H1 (cell line): ENCODE measurements around the gene ACACA. TPM values are rescaled to one million over a fixed set of nuclear protein-coding genes. Genes with fewer than 3 reads are reported as not detected.

Source experiments
- CTCF ChIA-PET: fragments of 300-600 bp; sonication (Branson Sonifier 250); formaldehyde crosslinking; loops from one replicate; lab custom pipeline; 2021; ENCODE audit not compliant: partially characterized antibody; lab: Charles Lee
- POLR2A ChIA-PET: fragments of 300-600 bp; sonication (Branson Sonifier 250); formaldehyde crosslinking; loops from one replicate; lab custom pipeline; 2021; ENCODE audit warnings: inconsistent platforms; ENCODE audit not compliant: partially characterized antibody; lab: Charles Lee
- DNase-seq, 2 experiments: peaks; one replicate each; pipeline versions ENCODE4 v3.0.0 to v3.0.0-alpha.2; 2010 to 2022; ENCODE audit warnings: low spot score in 2 of 2, low read depth in 1 of 2, mixed read lengths in 1 of 2
- FAIRE-seq: peaks from 2 replicates; lab custom pipeline; 2011; peaks lifted over from hg19 to GRCh38; lab: Jason Lieb, UNC
- H2AFZ ChIP-seq: 2 replicates; pipeline ENCODE4 v1.8.1; 2012; ENCODE audit warnings: low read length, inconsistent platforms
- H2AK5ac ChIP-seq: 2 replicates; pipeline ENCODE4 v1.6.1; 2013; ENCODE audit warnings: low read depth, low read length
- H2BK120ac ChIP-seq: replicated peaks from 2 replicates; pipeline ENCODE3; 2013; ENCODE audit warnings: low read depth, low read length, inconsistent platforms
- H2BK12ac ChIP-seq: 2 replicates; pipeline ENCODE4 v1.6.1; 2013; ENCODE audit warnings: low read depth, low read length
- H2BK15ac ChIP-seq: 2 replicates; pipeline ENCODE4 v1.6.1; 2013; ENCODE audit warnings: low read length
- H2BK20ac ChIP-seq: 2 replicates; pipeline ENCODE4 v1.6.1; 2013; ENCODE audit warnings: low read length
- H2BK5ac ChIP-seq: 2 replicates; pipeline ENCODE4 v1.6.1; 2013; ENCODE audit warnings: low read depth, low read length
- H3K14ac ChIP-seq: 2 replicates; pipeline ENCODE4 v1.6.1; 2013; ENCODE audit warnings: inconsistent platforms; ENCODE audit not compliant: insufficient read length
- H3K18ac ChIP-seq: 2 replicates; pipeline ENCODE4 v1.6.1; 2013; ENCODE audit warnings: low read length; ENCODE audit errors: extremely low read depth
- H3K23ac ChIP-seq: 2 replicates; pipeline ENCODE4 v1.6.1; 2013; ENCODE audit warnings: inconsistent platforms; ENCODE audit not compliant: insufficient read length
- H3K23me2 ChIP-seq: 2 replicates; pipeline ENCODE4 v1.6.1; 2013; ENCODE audit warnings: low read depth, low read length
- H3K27ac ChIP-seq: 2 replicates; pipeline ENCODE4 v1.6.1; 2011; ENCODE audit warnings: low read depth, low read length, inconsistent platforms
- H3K27me3 ChIP-seq, 4 experiments: replicated peaks in 1 of 4; 1 replicate in 1 of 4; 2 replicates in 3 of 4; pipeline versions ENCODE4 v1.6.1 to v1.8.1; 2011 to 2013; ENCODE audit warnings: low read length in 3 of 4, mild to moderate bottlenecking in 3 of 4, inconsistent platforms in 2 of 4, mixed read lengths in 2 of 4, moderate library complexity in 1 of 4; ENCODE audit not compliant: control insufficient read depth in 3 of 4, insufficient read depth in 3 of 4; ENCODE audit errors: extremely low read depth in 1 of 4
- H3K36me3 ChIP-seq, 4 experiments: 2 replicates each; pipeline versions ENCODE4 v1.6.1 to v1.8.1; 2011 to 2013; ENCODE audit warnings: mild to moderate bottlenecking in 4 of 4, low read length in 3 of 4, moderate library complexity in 2 of 4, control low read depth in 1 of 4, inconsistent platforms in 1 of 4; ENCODE audit not compliant: insufficient read depth in 4 of 4, control insufficient read depth in 2 of 4
- H3K4ac ChIP-seq: replicated peaks from 2 replicates; pipeline ENCODE3; 2013; ENCODE audit warnings: low read length, low read depth, mixed read lengths, inconsistent platforms; ENCODE audit not compliant: insufficient read length
- H3K4me1 ChIP-seq, 4 experiments: replicated peaks in 1 of 4; 1 replicate in 1 of 4; 2 replicates in 3 of 4; pipeline versions ENCODE4 v1.6.1 to v1.8.1; 2011 to 2013; ENCODE audit warnings: low read length in 3 of 4, inconsistent platforms in 2 of 4, mixed read lengths in 1 of 4; ENCODE audit not compliant: insufficient read depth in 4 of 4, control insufficient read depth in 3 of 4
- H3K4me2 ChIP-seq, 2 experiments: 2 replicates each; pipeline versions ENCODE4 v1.6.1 to v1.8.1; 2011 to 2013; ENCODE audit warnings: low read depth in 2 of 2, low read length in 2 of 2, control low read depth in 1 of 2, inconsistent platforms in 1 of 2, mild to moderate bottlenecking in 1 of 2; ENCODE audit not compliant: insufficient read depth in 1 of 2
- H3K4me3 ChIP-seq, 4 experiments: fragments of 200-600, 300-600 bp in 1 of 4; sonication (generic), shearing (Covaris generic), sonication (Bioruptor Twin) in 1 of 4; 2 replicates each; pipeline versions ENCODE4 v1.5.1 to v1.8.1; 2011 to 2016; ENCODE audit warnings: low read length in 4 of 4, low read depth in 3 of 4, control low read depth in 2 of 4, inconsistent platforms in 2 of 4, mild to moderate bottlenecking in 2 of 4, mixed read lengths in 1 of 4, moderate library complexity in 1 of 4; ENCODE audit not compliant: insufficient read depth in 2 of 4; ENCODE audit errors: extremely low read depth in 1 of 4
- H3K56ac ChIP-seq: replicated peaks from 2 replicates; pipeline ENCODE3; 2013; ENCODE audit warnings: low read depth, mild to moderate bottlenecking, mixed read lengths, low read length, inconsistent platforms; ENCODE audit not compliant: insufficient read length
- H3K79me1 ChIP-seq: 2 replicates; pipeline ENCODE4 v1.6.1; 2013; ENCODE audit warnings: low read depth, low read length, control low read depth
- H3K79me2 ChIP-seq, 2 experiments: 2 replicates each; pipeline versions ENCODE4 v1.6.1 to v1.8.1; 2012 to 2013; ENCODE audit warnings: low read length in 2 of 2, mild to moderate bottlenecking in 2 of 2, inconsistent platforms in 1 of 2; ENCODE audit not compliant: insufficient read depth in 2 of 2, control insufficient read depth in 1 of 2
- H3K9ac ChIP-seq, 4 experiments: replicated peaks in 1 of 4; 1 replicate in 1 of 4; 2 replicates in 3 of 4; pipeline versions ENCODE4 v1.6.1 to v1.8.1; 2011 to 2013; ENCODE audit warnings: low read depth in 3 of 4, low read length in 3 of 4, control low read depth in 2 of 4, mild to moderate bottlenecking in 2 of 4, moderate library complexity in 2 of 4, inconsistent platforms in 1 of 4; ENCODE audit errors: extremely low read depth in 1 of 4
- H3K9me3 ChIP-seq, 2 experiments: 2 replicates each; pipeline versions ENCODE4 v1.6.1 to v1.8.1; 2012 to 2013; ENCODE audit warnings: mild to moderate bottlenecking in 2 of 2, moderate library complexity in 2 of 2, control low read depth in 1 of 2, inconsistent platforms in 1 of 2, low read depth in 1 of 2, low read length in 1 of 2, mixed read lengths in 1 of 2; ENCODE audit not compliant: insufficient read depth in 2 of 2
- H4K20me1 ChIP-seq, 2 experiments: replicated peaks in 1 of 2; 2 replicates each; pipeline versions ENCODE3 to v1.8.1; 2011 to 2013; ENCODE audit warnings: inconsistent platforms in 2 of 2, low read length in 2 of 2, mild to moderate bottlenecking in 1 of 2; ENCODE audit not compliant: insufficient read depth in 2 of 2, control insufficient read depth in 1 of 2
- H4K5ac ChIP-seq: 2 replicates; pipeline ENCODE4 v1.6.1; 2013; ENCODE audit warnings: low read length, low read depth, mixed read lengths, inconsistent platforms; ENCODE audit not compliant: insufficient read length
- H4K8ac ChIP-seq: 2 replicates; pipeline ENCODE4 v1.8.0; 2013; ENCODE audit warnings: mild to moderate bottlenecking, moderate library complexity, low read length, inconsistent platforms; ENCODE audit not compliant: insufficient read depth; ENCODE audit errors: extremely low read depth
- H4K91ac ChIP-seq: replicated peaks from 2 replicates; pipeline ENCODE3; 2013; ENCODE audit warnings: low read length, mixed read lengths, inconsistent platforms; ENCODE audit not compliant: insufficient read length
- BCL11A ChIP-seq, 2 experiments: IDR thresholded peaks; one replicate each; pipeline ENCODE4 v1.6.1; 2011; ENCODE audit warnings: low read depth in 2 of 2, low read length in 2 of 2, mild to moderate bottlenecking in 2 of 2
- CHD2 ChIP-seq: IDR thresholded peaks from 2 replicates; pipeline ENCODE4 v1.6.1; 2012; ENCODE audit warnings: low read length, improper control_type of control experiment
- GABPA ChIP-seq: IDR thresholded peaks from 2 replicates; pipeline ENCODE4 v1.6.1; 2011; ENCODE audit warnings: mild to moderate bottlenecking, low read length, moderate library complexity, borderline replicate concordance; ENCODE audit not compliant: insufficient read depth
- SIN3A ChIP-seq, 2 experiments: IDR thresholded peaks in 1 of 2; conservative IDR thresholded peaks in 1 of 2; 2 replicates each; pipeline ENCODE4 v1.6.1; 2011 to 2012; ENCODE audit warnings: low read length in 2 of 2, improper control_type of control experiment in 1 of 2, low read depth in 1 of 2, mild to moderate bottlenecking in 1 of 2
- SP4 ChIP-seq: IDR thresholded peaks from 2 replicates; pipeline ENCODE4 v1.6.1; 2012; ENCODE audit warnings: low read length, inconsistent platforms
- WGBS, 2 experiments: shearing (Covaris generic) in 1 of 2; methylation state at CpG; one replicate each; pipeline versions ENCODE4 v1.1.6 to v1.1.7; 2013 to 2015; ENCODE audit warnings: low lambda C conversion rate in 2 of 2, mixed read lengths in 2 of 2, inconsistent platforms in 1 of 2, low coverage in 1 of 2, missing lambda C conversion rate in 1 of 2; ENCODE audit not compliant: insufficient replicate concordance in 2 of 2, insufficient coverage in 1 of 2, insufficient read length in 1 of 2; ENCODE audit errors: extremely low coverage in 1 of 2, missing lambda C conversion rate in 1 of 2; 5-methylcytosine and 5-hydroxymethylcytosine counted together
- polyA plus RNA-seq, 7 experiments: library from polyadenylated mRNA; depleted of rRNA in 3 of 7; stranded (reverse) in 5 of 7; unstranded in 2 of 7; fragments of >200 nt in 5 of 7; fragments of 200-250 nt in 2 of 7; gene quantifications; 1 replicate in 5 of 7; 2 replicates in 1 of 7; 4 replicates in 1 of 7; pipeline versions ENCODE4 v1.2.1 to v1.2.3, GENCODE V29; 2011 to 2013; ENCODE audit warnings: missing spikeins in 2 of 7, mixed read lengths in 2 of 7
- total RNA-seq: library from RNA; stranded (reverse); fragmentation: NEBNext Ultra II Directional; extraction: Animal tissue kit (Norgen Biotek cat#: 25700); gene quantifications from 2 replicates; pipeline ENCODE4 v1.2.1, GENCODE V29; 2021
- TF ChIP-seq, protein P1 (sequence below): IDR thresholded peaks from 2 replicates; pipeline ENCODE4 v1.6.1; 2011; ENCODE audit warnings: low read depth, mild to moderate bottlenecking, low read length; ENCODE audit not compliant: insufficient read depth

ACACA gene
- total and polyA plus RNA-seq, 2 of the 8 experiments (the other 6 are each of a cell fraction or from before 2014, with no cell fraction given), result 74.0 to 160 TPM

- Histone ChIP-seq H3K14ac (no peak overlapping the region), H3K79me1 (no peaks in the 10 kb centered on the region), H4K20me1 (no peaks in the 10 kb centered on the region), H3K27ac (no peak overlapping the region), H3K4ac (no peak overlapping the region), H4K91ac (no peak overlapping the region), H3K36me3 (peaks cover 16 to 70% (median 32%) of the 10 kb centered on the region in 4 experiments), H3K23me2 (no peaks in the 10 kb centered on the region), H3K18ac (no peak overlapping the region), H3K9ac (no peak overlapping the region; a peak in 1 of 7 replicates), H2BK20ac (no peak overlapping the region), H2BK120ac (no peak overlapping the region), H4K8ac (no peak overlapping the region), H2AFZ (no peak overlapping the region), H3K9me3 (no peaks in the 10 kb centered on the region), H3K4me3 (no peak overlapping the region), H3K4me2 (no peak overlapping the region), H3K4me1 (no peaks in the 10 kb centered on the region), H3K23ac (no peak overlapping the region), H3K27me3 (no peaks in the 10 kb centered on the region), H4K5ac (no peak overlapping the region), H3K56ac (no peak overlapping the region), H2AK5ac (no peak overlapping the region), H3K79me2 (no peaks in the 10 kb centered on the region), H2BK12ac (no peak overlapping the region), H2BK15ac (no peak overlapping the region), H2BK5ac (no peak overlapping the region)
- TF ChIP-seq SIN3A (conservative IDR thresholded peaks at IDR 0.05 in 1 of 2, IDR thresholded peaks at IDR 0.05 in 1 of 2; ENCODE audit: low read depth in 1 of 2, low read length in 2 of 2) (no peak), GABPA (no peak), CHD2 (no peak), BCL11A (IDR thresholded peaks at IDR 0.05; ENCODE audit: low read depth in 2 of 2, low read length in 2 of 2) (no peak), SP4 (no peak)
- TF ChIP-seq, protein P1, sequence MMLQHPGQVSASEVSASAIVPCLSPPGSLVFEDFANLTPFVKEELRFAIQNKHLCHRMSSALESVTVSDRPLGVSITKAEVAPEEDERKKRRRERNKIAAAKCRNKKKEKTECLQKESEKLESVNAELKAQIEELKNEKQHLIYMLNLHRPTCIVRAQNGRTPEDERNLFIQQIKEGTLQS, result no peak
- CTCF ChIA-PET, result interaction anchor here (0.6 to 1.4 kb wide), 2 partner anchors 124 to 297 kb away, joined by 3 to 4 read pairs; no protein-coding TSS in a partner anchor
- DNase-seq (no peak), FAIRE-seq (no peak)
- 80% methylated on average over 3 of the region's 3 CpGs; no CpG with 5 or more reads in 1 of the 2 experiments for WGBS, 2 experiments
- POLR2A ChIA-PET, result interaction anchor here (0.6 to 0.9 kb wide), 2 partner anchors 85 to 309 kb away, joined by 3 to 4 read pairs; no protein-coding TSS in a partner anchor
Measured at GRCh38 chr17:37273409-37274051, 133.1 kb downstream of the ACACA start.
